ENCODE data around the gene RAB30.
"Not testable (repeated sequence)": the region's sequence is repeated elsewhere in the genome, so short reads cannot be mapped to it uniquely, and the experiment has no call there.

The RAB30 gene

DNA sequence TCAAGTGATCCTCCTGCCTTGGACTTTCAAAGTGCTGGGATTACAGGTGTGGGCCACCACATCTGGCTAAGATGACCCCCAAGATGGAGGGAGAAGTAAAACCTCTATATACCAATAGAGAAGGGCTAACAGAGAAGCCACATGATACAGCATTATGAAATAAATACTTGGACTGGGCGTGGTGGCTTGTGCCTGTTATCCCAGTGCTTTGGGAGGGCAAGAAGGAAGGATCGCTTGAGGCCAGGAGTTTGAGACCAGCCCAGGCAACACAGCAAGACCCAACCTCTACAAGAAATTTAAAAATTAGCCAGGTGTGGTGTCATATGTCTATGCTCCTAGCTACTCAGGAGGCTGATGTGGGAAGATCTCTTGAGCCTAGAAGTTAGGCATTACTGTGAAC is 61.7 kb downstream of the RAB30 start:
- no peak for DNase-seq (ENCODE audit: low read depth)

GRCh38 chr11:83009136-83009535 is 62.6 kb downstream of the RAB30 start:
- DNase-seq (ENCODE audit: low read depth) = not testable (repeated sequence)

DNA sequence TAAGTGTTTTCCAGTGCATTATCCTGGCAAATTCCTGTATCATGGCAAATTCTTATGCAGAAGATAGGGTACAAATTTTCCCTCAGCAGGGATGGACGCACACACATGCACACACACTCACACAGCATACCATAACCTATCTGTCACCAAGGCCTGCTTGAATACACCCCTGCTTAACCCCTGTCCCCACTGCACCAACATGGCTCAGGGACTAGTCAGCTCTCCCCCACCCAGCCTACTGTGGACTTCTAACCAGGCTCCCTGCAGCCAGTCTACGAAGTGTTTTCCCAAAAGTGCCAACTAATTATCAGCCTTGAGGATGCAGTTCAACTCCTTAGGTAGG is 63.1 kb downstream of the RAB30 start:
- DNase-seq (ENCODE audit: low read depth) = peak; percentile 66

GRCh38 chr11:83007909-83008580 is 63.7 kb downstream of the RAB30 start:
- peak; percentile 17 for DNase-seq (ENCODE audit: low read depth)

- DNase-seq (ENCODE audit: low read depth) = no peak
Observed at GRCh38 chr11:83007477-83007876, 64.2 kb downstream of the RAB30 start.

GRCh38 chr11:83006877-83007330 is 64.8 kb downstream of the RAB30 start:
- DNase-seq (ENCODE audit: low read depth) = no peak

- peak; percentile 28 for DNase-seq (ENCODE audit: low read depth)
Observed at GRCh38 chr11:83004746-83005556, 66.7 kb downstream of the RAB30 start.

GRCh38 chr11:83002522-83002921 is 69.2 kb downstream of the RAB30 start:
- no peak for DNase-seq (ENCODE audit: low read depth)

GRCh38 chr11:83002053-83002452 is 69.6 kb downstream of the RAB30 start:
- DNase-seq (ENCODE audit: low read depth) = no peak

GRCh38 chr11:83000381-83000780 is 71.3 kb downstream of the RAB30 start:
- no peak for DNase-seq (ENCODE audit: low read depth)

GRCh38 chr11:82999232-82999631 is 72.5 kb downstream of the RAB30 start:
- DNase-seq (ENCODE audit: low read depth) = no peak

DNA sequence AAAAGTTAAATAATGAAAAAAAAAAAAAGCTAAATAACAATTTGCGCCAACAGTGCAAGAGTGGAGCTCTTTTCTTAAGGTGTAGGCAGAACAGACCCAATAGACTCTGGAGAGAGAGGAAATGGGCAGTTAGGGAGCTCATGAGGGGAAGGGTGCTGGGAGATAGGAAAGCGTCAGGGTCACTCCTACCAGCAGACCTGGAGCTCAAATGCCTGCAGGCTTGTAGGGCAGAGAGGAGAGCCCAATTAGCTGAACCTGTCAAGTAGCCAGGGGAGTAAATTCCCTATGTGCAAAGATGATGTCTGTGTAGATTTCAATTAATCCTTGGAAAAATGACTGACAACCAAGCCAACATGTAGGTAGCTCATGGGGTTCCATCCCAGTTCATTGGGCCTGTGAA is 73.0 kb downstream of the RAB30 start:
- no peak for DNase-seq (ENCODE audit: low read depth)

DNA sequence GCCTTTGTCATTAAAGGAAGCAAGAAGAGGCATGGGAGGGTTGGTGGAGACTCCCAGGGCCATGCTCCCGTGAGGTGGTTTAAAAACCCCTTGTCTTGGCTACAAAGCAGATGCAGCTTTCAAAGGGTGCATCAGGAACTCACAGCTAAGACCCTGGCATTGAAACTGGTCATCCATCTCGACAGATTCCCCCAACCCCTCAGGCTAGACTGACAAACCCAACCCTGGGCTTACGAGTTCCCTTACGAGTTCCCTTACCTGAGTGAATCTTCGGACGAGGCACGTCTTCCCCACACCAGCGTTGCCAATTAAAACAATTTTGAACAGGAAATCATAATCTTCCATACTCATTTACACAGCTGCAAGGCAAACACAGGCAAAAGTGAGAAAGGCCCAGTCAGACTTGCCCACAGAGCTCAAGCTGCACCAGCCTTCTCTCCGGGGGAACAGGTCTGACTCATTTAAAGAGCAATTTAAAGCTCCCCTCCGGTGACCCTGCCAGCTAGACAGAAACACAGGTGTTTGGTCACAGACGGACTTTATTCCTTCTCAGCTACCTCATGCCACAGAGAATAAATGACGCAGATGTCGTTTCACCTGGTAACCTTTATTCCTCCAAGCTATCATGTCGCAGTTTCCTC is 74.6 kb downstream of the RAB30 start:
- DNase-seq (ENCODE audit: low read depth) = no peak

DNA sequence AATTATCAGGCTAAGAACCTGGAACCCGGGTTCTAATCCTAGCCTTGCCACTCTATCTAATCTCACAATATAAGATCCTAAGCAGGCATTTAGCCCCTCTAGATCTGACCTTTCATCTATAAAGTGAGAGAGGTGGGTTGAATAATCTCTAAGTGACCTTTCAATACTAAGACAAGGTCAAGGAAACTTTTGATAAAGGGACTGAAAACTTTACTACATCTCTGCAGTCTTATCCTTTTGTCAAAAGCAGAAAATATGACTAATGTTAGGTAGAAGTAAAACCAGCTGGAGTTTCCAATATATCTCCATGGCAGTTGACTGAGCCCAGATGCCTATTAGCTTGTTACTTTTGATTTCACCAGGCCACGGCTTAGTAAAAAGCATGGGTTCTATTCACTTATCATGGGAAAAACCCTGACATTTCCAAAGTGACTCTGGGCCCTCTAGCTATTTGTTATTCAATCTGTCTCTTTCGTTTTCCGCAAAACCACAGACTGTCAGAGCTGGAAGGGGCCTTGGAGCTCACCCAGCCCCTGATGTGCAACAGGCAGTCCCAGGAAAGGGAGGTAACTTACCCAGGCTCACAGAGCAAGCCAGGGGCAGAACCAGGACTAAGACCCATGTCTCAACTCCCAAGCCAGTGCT is 75.8 kb downstream of the RAB30 start:
- peak; percentile 47 for DNase-seq (ENCODE audit: low read depth)

GRCh38 chr11:82995235-82995634 is 76.5 kb downstream of the RAB30 start:
- no peak for DNase-seq (ENCODE audit: low read depth)

DNA sequence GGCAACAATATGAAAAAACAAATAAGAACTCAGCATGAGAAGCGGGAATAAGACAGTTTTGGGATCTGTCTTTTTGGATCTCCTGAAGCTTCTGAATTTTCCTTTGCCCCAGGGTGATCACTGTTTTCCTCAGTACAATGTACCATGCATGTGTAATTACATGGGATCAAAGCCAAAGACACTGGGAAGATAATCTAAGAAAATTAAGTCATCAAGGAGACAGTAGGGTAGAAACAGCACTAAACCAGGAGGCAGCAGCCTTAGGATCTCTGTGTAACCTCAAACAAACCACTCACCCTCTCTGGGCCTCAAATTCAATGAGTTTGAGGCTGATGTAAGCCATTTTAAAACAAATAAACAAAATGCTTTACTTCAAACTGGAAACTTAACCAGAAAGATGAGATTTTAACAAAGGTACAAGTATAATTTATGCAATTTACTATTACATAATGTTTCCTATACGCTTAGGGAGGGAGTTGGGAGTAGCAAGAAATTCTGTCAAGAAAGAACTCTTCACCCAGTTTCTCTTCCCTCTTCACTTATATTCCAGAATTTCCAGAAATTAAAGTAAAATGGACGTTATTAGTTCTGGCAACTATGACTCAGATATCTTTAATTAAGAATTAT is 77.0 kb downstream of the RAB30 start:
- no peak for DNase-seq (ENCODE audit: low read depth)

DNA sequence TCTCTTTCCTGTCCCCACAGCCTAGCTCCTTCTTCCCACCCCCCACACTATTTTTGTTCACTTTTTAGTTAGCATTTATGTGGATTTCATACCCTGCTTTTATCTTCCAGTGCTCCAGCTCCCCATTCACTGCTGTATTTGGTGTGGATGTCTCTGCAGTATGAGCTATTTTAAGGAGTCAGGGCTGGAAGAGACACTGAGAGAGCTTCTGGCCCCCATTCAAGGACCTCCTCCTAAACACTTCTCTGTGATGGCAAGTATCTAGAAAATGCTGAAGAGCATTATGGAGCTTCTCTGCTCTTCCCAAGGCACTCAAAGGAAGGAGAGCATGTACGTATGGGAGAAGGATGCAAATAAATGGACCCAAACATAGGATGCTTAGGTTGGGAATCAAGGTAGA is 79.5 kb downstream of the RAB30 start:
- no peak for DNase-seq (ENCODE audit: low read depth)

GRCh38 chr11:82989628-82990404 is 81.9 kb downstream of the RAB30 start:
- DNase-seq (ENCODE audit: low read depth) = no peak

- DNase-seq (ENCODE audit: low read depth) = no peak
Observed at GRCh38 chr11:82988936-82989627, 82.6 kb downstream of the RAB30 start.

GRCh38 chr11:82987997-82988396 is 83.7 kb downstream of the RAB30 start:
- DNase-seq (ENCODE audit: low read depth) = no peak

DNA sequence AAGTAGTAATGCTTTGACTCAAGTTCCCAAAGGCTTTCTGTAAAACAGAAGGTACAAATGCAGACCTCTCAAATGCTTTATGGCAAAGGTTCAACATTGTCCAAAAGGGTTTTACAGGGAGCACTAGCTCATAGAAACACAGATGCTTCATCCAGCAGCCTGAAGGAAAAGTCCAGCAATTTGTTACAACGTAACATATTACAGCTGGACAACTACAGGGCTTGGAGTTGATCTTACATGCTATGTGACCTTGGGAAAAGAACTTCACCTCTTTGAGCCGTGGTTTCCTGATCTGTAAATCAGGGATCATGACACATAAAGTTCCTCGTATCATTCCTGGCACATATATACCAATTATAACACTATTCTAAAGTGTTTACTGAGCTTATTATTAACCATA is 85.3 kb downstream of the RAB30 start:
- DNase-seq (ENCODE audit: low read depth) = no peak
